ENCODE data around the gene PDE4B.
A peak's percentile ranks its signal among the peaks of the same experiment; 100 is the strongest.

The PDE4B gene

GRCh38 chr1:66285618-66286270 is 493.0 kb downstream of the PDE4B start:
- no peak for DNase-seq (ENCODE audit: low spot score)

- no peak for DNase-seq (ENCODE audit: low spot score)
Measured at GRCh38 chr1:66286307-66286706, 493.6 kb downstream of the PDE4B start.

- no peak for DNase-seq (ENCODE audit: low spot score)
Measured at GRCh38 chr1:66288048-66288447, 495.4 kb downstream of the PDE4B start.

GRCh38 chr1:66290761-66291530 is 498.3 kb downstream of the PDE4B start:
- no peak for DNase-seq (ENCODE audit: low spot score)

- no peak for DNase-seq (ENCODE audit: low spot score)
Measured at GRCh38 chr1:66291531-66291864, 498.8 kb downstream of the PDE4B start.

- DNase-seq (ENCODE audit: low spot score), result no peak
Measured at GRCh38 chr1:66292305-66292704, 499.6 kb downstream of the PDE4B start.

- DNase-seq (ENCODE audit: low spot score), result no peak
Measured at GRCh38 chr1:66292944-66293343, 500.2 kb downstream of the PDE4B start.

GRCh38 chr1:66294707-66295370 is 502.1 kb downstream of the PDE4B start:
- no peak for DNase-seq (ENCODE audit: low spot score)

- DNase-seq (ENCODE audit: low spot score), result no peak
Measured at GRCh38 chr1:66295803-66296202, 503.1 kb downstream of the PDE4B start.

- DNase-seq (ENCODE audit: low spot score), result no peak
Measured at GRCh38 chr1:66296370-66296769, 503.7 kb downstream of the PDE4B start.

- no peak for DNase-seq (ENCODE audit: low spot score)
Measured at GRCh38 chr1:66296951-66297350, 504.3 kb downstream of the PDE4B start.

GRCh38 chr1:66298464-66298863 is 505.8 kb downstream of the PDE4B start:
- DNase-seq (ENCODE audit: low spot score), result no peak

GRCh38 chr1:66300280-66300971 is 507.7 kb downstream of the PDE4B start:
- no peak for DNase-seq (ENCODE audit: low spot score)

GRCh38 chr1:66300972-66301451 is 508.3 kb downstream of the PDE4B start:
- peak; percentile 12 for DNase-seq (ENCODE audit: low spot score)

- no peak for DNase-seq (ENCODE audit: low spot score)
Measured at GRCh38 chr1:66302184-66302742, 509.6 kb downstream of the PDE4B start.

- DNase-seq (ENCODE audit: low spot score), result no peak
Measured at GRCh38 chr1:66302815-66303214, 510.1 kb downstream of the PDE4B start.

- no peak for DNase-seq (ENCODE audit: low spot score)
Measured at GRCh38 chr1:66303646-66304045, 511.0 kb downstream of the PDE4B start.

- DNase-seq (ENCODE audit: low spot score), result no peak
Measured at GRCh38 chr1:66304128-66304527, 511.4 kb downstream of the PDE4B start.

GRCh38 chr1:66305927-66306326 is 513.2 kb downstream of the PDE4B start:
- DNase-seq (ENCODE audit: low spot score), result no peak

GRCh38 chr1:66309006-66309741 is 516.5 kb downstream of the PDE4B start:
- DNase-seq (ENCODE audit: low spot score), result no peak

GRCh38 chr1:66311092-66311491 is 518.4 kb downstream of the PDE4B start:
- no peak for DNase-seq (ENCODE audit: low spot score)

GRCh38 chr1:66311628-66312027 is 518.9 kb downstream of the PDE4B start:
- DNase-seq (ENCODE audit: low spot score), result no peak
